ENCODE measurements around the gene FUBP1. TPM values are rescaled to one million over a fixed set of nuclear protein-coding genes. Genes with fewer than 3 reads are reported as not detected.

Gene FUBP1
- total and polyA plus RNA-seq, 12 donors = 27.8 to 77.6 (median 68.6) TPM

- Histone ChIP-seq H3K9me3 (no peaks in the 10 kb centered on the region), H3K27ac (peak overlapping the region in 1 of 10 donors; percentile 20), H3K36me3 (peaks cover 0 to 21% (median 0%) of the 10 kb centered on the region in 9 donors), H3K4me1 (peaks cover 0 to 5% (median 0%) of the 10 kb centered on the region in 9 donors), H3K27me3 (no peaks in the 10 kb centered on the region), H3K4me3 (no peak overlapping the region)
- intact Hi-C loops (cut with DNase I) = loop anchor here in 1 of 10 donors (10.0 kb wide), 1 partner anchor 185 kb away; no protein-coding TSS in a partner anchor
- no peak for TF ChIP-seq CTCF (IDR thresholded peaks at IDR 0.05)
- WGBS, 2 donors = 83 to 86% methylated on average over 4 of the region's 4 CpGs
- DNase-seq (no peak), ATAC-seq (no peak)
Measured at GRCh38 chr1:77910116-77910515, 68.8 kb downstream of the FUBP1 start.

GRCh38 chr1:77906624-77907023, 72.2 kb downstream of the FUBP1 start:
- Histone ChIP-seq H3K4me1 (peaks cover 0 to 8% (median 0%) of the 10 kb centered on the region in 9 donors), H3K4me3 (no peak overlapping the region), H3K27me3 (no peaks in the 10 kb centered on the region), H3K9me3 (no peaks in the 10 kb centered on the region), H3K36me3 (peaks cover 0 to 19% (median 0%) of the 10 kb centered on the region in 9 donors), H3K27ac (no peak overlapping the region)
- TF ChIP-seq CTCF (IDR thresholded peaks at IDR 0.05) = no peak
- DNase-seq = no peak
- intact Hi-C loops (cut with DNase I) = no loop called here
- WGBS, 2 donors = 76 to 81% methylated on average over 1 of the region's 1 CpG
- peak in 1 of 8 donors; percentile 7 for ATAC-seq

GRCh38 chr1:77906019-77906545, 72.8 kb downstream of the FUBP1 start:
- Histone ChIP-seq H3K36me3 (peaks cover 0 to 19% (median 0%) of the 10 kb centered on the region in 9 donors), H3K27ac (no peak overlapping the region), H3K27me3 (no peaks in the 10 kb centered on the region), H3K9me3 (no peaks in the 10 kb centered on the region), H3K4me3 (no peak overlapping the region), H3K4me1 (peaks cover 0 to 9% (median 0%) of the 10 kb centered on the region in 9 donors)
- DNase-seq (no peak), ATAC-seq (peak in 1 of 8 donors; percentile 9)
- intact Hi-C loops (cut with DNase I) = no loop called here
- TF ChIP-seq CTCF (IDR thresholded peaks at IDR 0.05) = no peak
- 71 to 77% methylated on average over 2 of the region's 2 CpGs for WGBS, 2 donors

GRCh38 chr1:77905603-77906002, 73.3 kb downstream of the FUBP1 start:
- intact Hi-C loops (cut with DNase I) = no loop called here
- Histone ChIP-seq H3K9me3 (no peaks in the 10 kb centered on the region), H3K4me3 (no peak overlapping the region), H3K27me3 (no peaks in the 10 kb centered on the region), H3K36me3 (peaks cover 0 to 19% (median 0%) of the 10 kb centered on the region in 9 donors), H3K27ac (no peak overlapping the region), H3K4me1 (peaks cover 0 to 14% (median under 1%) of the 10 kb centered on the region in 9 donors)
- 78 to 83% methylated on average over 1 of the region's 1 CpG for WGBS, 2 donors
- no peak for DNase-seq
- peak in 2 of 8 donors; percentile 43 to 50 for ATAC-seq
- TF ChIP-seq CTCF (IDR thresholded peaks at IDR 0.05) = no peak
